HepG2 (cell line): ENCODE results near the gene DPYD. TPM values are rescaled to one million over a fixed set of nuclear protein-coding genes. Genes with fewer than 3 reads are reported as not detected.
A peak's percentile ranks its signal among the peaks of the same experiment; 100 is the strongest.

Experiments used
- EP300 ChIP-seq, 3 experiments: sonication (generic) in 1 of 3; formaldehyde crosslinking in 1 of 3; IDR thresholded peaks; 2 replicates each; pipeline versions ENCODE4 v1.5.1 to v1.6.1; 2011 to 2020; ENCODE audit warnings: low read depth in 2 of 3, low read length in 2 of 3, borderline replicate concordance in 1 of 3, improper control_type of control experiment in 1 of 3, mild to moderate bottlenecking in 1 of 3, missing genetic modification reagents in 1 of 3, moderate library complexity in 1 of 3
- MLX ChIP-seq: IDR thresholded peaks from 2 replicates; pipeline ENCODE4 v1.6.1; 2016
- NCOA2 ChIP-seq: sonication (generic); formaldehyde crosslinking; IDR thresholded peaks from 2 replicates; pipeline ENCODE4 v1.8.0; 2022; ENCODE audit warnings: inconsistent platforms
- RARA ChIP-seq: IDR thresholded peaks from 2 replicates; pipeline ENCODE4 v1.6.1; 2016; ENCODE audit warnings: missing genetic modification reagents, missing compliant biosample characterization
- SALL1 ChIP-seq: sonication (generic); formaldehyde crosslinking; IDR thresholded peaks from 2 replicates; pipeline ENCODE4 v1.8.0; 2022; ENCODE audit warnings: mild to moderate bottlenecking, missing genetic modification reagents
- SOX6 ChIP-seq, 2 experiments: fragments of 450-650 bp in 1 of 2; sonication (generic) in 1 of 2; formaldehyde crosslinking in 1 of 2; IDR thresholded peaks; 2 replicates each; pipeline versions ENCODE4 v1.4.0 to v1.6.1; 2017 to 2020; ENCODE audit warnings: antibody characterized with exemption in 1 of 2, mild to moderate bottlenecking in 1 of 2, missing genetic modification reagents in 1 of 2
- ZNF609 ChIP-seq: sonication (generic); formaldehyde crosslinking; IDR thresholded peaks from 2 replicates; pipeline ENCODE4 v1.4.0; 2020; ENCODE audit warnings: mild to moderate bottlenecking, missing genetic modification reagents, borderline replicate concordance
- ZNF644 ChIP-seq: IDR thresholded peaks from 2 replicates; pipeline ENCODE4 v1.6.1; 2016; ENCODE audit warnings: low read depth
- polyA plus RNA-seq, 8 experiments: library from polyadenylated mRNA; depleted of rRNA in 3 of 8; stranded (reverse) in 7 of 8; unstranded in 1 of 8; fragments of >200 nt; fragmentation: Illumina TruSeq in 4 of 8; extraction: Trizol in 4 of 8; gene quantifications; 2 replicates each; pipeline versions ENCODE4 v1.2.1 to v1.2.3, GENCODE V29; 2011 to 2016; ENCODE audit warnings: low read depth in 4 of 8, missing spikeins in 1 of 8, mixed read lengths in 1 of 8; ENCODE audit not compliant: insufficient read depth in 1 of 8
- total RNA-seq, 5 experiments: library from RNA; depleted of rRNA; stranded (reverse); fragments of >200 nt; fragmentation: Illumina TruSeq; extraction: Trizol; gene quantifications; 2 replicates each; pipeline ENCODE4 v1.2.3, GENCODE V29; 2016; ENCODE audit warnings: low read depth in 1 of 5

Gene DPYD
- total and polyA plus RNA-seq, 2 of the 13 experiments (the other 11 are each of a cell fraction or from before 2014, with no cell fraction given), result 1.3 to 3.4 TPM

GRCh38 chr1:97063532-97063931 is 857.3 kb downstream of the DPYD start (continued):
- TF ChIP-seq ZNF609 (CRISPR knock-in tag), result no peak
- TF ChIP-seq SALL1 (CRISPR knock-in tag), result peak; percentile 38; the same call in 1 of the 2 replicates
- no peak for TF ChIP-seq RARA
- peak; percentile 38; the same call in 1 of the 2 replicates for TF ChIP-seq ZNF644 (CRISPR knock-in tag)
- TF ChIP-seq EP300 (IDR thresholded peaks at IDR 0.05; ENCODE audit: low read depth in 2 of 2, low read length in 2 of 2), result peak in 1 of 2 experiments; percentile 54; a peak in 1 of 4 replicates
- no peak for TF ChIP-seq EP300 (CRISPR knock-in tag; IDR thresholded peaks at IDR 0.05; ENCODE audit: borderline replicate concordance)
- no peak for TF ChIP-seq MLX (CRISPR knock-in tag)
- peak; percentile 30; the same call in 1 of the 2 replicates for TF ChIP-seq NCOA2
- no peak for TF ChIP-seq SOX6 (IDR thresholded peaks at IDR 0.05)
- TF ChIP-seq SOX6 (CRISPR knock-in tag; IDR thresholded peaks at IDR 0.05), result peak; percentile 52
- TF ChIP-seq, all 625 proteins: peak for 12
